Measurements from ENCODE around the gene PRR29.

PRR29 gene

DNA sequence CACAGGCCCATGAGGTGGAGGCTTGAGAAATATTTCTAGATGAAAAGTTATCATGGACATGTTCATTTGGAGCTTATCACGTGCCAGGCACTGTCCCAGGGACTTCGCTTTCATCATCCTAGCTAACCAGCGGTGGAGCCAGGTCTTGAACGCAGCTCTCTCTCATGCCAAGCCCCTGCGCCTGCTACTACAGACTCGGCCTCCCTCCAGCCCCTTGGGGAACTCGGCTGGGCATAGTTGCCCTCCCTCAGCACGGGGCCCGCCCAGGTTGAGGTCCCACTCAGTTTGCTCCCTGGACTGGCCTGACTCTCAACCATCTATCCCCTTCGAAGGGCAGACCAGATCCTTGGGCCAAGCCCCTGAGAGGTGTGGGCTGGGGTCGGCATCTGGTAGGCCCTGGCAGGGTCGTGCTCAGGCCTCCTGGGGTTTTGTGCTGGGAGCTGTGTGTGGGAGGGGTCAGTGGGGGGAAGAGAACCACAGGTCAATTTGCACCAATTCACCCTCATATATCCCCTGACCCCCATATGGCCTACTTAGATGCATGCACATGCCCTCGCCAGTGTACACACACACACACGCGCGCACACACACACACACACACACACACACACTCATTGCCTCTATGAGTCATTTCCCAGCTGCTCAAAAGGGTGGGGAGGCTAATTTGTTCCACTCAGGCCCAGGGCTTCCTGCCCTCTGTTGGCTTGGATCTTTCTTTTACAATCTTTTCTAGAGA, 13.3 kb upstream of the PRR29 start:
- no peak for TF ChIP-seq ZNF274 (IDR thresholded peaks at IDR 0.05; ENCODE audit: low read depth, low read length)
- H3K4me3 ChIP-seq (ENCODE audit: low read length) = no peak overlapping the region

DNA sequence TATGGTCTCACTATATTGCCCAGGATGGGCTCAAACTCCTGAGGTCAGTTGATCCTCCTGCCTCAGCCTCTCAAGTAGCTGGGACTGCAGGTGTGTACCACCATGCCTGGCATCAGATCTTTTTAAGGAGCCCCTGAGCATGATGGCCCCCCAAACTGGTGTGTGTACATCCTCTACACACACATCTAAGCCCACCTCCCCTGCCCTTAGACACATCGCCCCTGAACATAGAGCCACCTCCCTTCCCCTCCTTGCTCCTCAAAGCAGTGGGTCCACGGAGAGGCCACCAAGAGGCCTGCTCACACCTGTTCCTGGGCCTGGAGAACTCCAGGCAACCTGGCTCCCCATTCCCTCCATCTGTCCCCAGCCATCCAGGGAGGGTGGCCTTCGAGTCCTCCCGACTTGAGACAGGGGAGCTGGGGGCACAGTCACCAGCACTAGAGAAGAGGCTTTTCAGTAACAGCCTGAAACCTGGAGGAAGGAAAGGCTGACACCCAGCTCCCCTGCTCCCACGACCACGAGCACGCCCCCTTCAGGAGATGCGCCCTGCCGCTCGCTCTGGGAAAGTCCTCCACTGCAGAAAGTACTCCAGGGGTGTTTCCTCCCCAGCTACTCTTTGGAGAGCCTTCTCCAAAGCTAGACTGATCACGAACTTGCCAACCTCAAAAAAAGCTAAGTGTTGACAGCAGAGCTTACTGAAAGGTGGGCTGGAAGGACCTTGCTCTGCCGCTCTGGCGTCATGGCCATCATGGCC, 12.6 kb upstream of the PRR29 start:
- no peak for TF ChIP-seq ZNF274 (IDR thresholded peaks at IDR 0.05; ENCODE audit: low read depth, low read length)
- H3K4me3 ChIP-seq (ENCODE audit: low read length) = no peak overlapping the region

DNA sequence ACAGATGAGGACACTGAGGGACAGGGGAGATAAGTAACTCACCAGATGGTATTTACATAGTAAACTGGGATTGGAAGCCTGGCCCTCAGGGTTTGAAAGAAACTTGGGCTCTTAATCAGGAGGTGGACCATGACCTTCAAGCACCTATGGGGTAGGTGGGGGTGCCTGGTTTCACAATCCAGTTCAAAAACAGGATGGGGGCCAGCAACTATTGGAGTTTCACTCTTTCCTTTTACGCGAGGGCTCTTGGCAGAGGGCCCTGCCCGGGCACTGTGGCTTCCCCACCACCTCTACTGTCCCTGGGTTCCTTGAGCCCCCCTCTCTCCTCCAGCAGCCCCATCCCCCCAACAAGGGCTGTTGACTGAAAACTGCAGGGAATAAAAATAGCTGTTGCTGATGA, 11.3 kb upstream of the PRR29 start:
- no peak for TF ChIP-seq ZNF274 (IDR thresholded peaks at IDR 0.05; ENCODE audit: low read depth, low read length)
- H3K4me3 ChIP-seq (ENCODE audit: low read length) = no peak overlapping the region

DNA sequence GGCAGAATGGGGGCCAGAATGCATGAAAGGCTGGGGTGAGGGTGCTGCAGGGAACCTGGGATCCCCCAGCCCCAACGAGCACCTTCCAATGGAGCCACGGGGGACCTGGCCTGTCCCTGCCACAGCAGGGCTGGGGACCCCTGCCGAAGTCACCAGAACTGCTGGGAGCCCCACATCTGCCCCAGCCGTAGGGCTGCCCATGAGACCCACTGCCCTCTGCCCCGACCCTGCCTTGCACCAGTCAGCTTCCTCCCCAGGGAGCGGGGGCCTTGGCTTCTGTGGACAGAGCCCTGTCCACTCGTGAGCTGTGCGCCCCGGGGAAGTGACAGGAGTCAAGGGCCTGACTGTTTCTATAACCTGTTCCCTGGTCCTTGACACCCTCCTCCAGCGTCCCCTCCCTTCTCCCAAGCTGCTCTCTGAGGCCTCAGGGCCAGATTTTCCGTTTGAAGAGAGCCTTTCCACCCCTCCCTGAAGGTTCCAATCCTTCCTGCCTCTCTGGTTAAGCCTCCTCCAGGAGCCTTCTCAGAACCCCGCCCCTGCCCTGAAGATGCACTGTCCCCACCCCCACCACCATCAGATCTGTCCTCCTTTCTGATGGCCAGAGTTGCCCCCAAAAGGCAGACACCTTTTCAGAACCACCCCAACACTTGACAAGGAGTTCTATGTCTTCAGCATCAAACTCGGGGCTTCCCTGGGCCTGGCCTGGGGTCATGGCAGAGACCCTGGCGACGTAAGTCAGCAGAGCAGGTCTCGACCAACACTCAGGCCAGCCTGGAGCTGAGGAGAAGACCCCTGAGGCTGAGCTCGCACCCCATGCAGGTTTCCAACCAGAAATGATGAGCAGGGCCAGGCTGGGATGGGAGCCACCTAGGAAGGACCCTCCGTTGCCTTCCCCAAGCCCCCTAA, 10.7 kb upstream of the PRR29 start:
- TF ChIP-seq ZNF274 (IDR thresholded peaks at IDR 0.05; ENCODE audit: low read depth, low read length) = no peak
- no peak overlapping the region for H3K4me3 ChIP-seq (ENCODE audit: low read length)

DNA sequence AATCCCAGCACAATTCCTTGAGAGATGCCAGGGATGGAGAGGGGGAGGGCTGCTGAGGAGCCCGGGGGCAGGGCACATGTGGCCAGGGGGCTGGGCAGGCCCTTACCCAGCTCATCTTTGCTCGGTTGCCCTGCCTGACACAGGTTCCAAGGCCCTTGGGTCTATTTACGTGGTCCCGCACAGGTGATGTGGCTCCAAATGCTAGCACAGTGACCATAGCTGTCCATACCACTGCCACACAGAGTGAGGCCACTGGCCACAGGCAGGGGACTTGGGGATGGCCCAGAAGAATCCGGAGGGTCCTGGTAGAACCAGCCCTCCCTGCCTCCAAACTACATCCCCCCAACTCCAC, 10.0 kb upstream of the PRR29 start:
- H3K4me3 ChIP-seq (ENCODE audit: low read length) = no peak overlapping the region
- TF ChIP-seq ZNF274 (IDR thresholded peaks at IDR 0.05; ENCODE audit: low read depth, low read length) = no peak

DNA sequence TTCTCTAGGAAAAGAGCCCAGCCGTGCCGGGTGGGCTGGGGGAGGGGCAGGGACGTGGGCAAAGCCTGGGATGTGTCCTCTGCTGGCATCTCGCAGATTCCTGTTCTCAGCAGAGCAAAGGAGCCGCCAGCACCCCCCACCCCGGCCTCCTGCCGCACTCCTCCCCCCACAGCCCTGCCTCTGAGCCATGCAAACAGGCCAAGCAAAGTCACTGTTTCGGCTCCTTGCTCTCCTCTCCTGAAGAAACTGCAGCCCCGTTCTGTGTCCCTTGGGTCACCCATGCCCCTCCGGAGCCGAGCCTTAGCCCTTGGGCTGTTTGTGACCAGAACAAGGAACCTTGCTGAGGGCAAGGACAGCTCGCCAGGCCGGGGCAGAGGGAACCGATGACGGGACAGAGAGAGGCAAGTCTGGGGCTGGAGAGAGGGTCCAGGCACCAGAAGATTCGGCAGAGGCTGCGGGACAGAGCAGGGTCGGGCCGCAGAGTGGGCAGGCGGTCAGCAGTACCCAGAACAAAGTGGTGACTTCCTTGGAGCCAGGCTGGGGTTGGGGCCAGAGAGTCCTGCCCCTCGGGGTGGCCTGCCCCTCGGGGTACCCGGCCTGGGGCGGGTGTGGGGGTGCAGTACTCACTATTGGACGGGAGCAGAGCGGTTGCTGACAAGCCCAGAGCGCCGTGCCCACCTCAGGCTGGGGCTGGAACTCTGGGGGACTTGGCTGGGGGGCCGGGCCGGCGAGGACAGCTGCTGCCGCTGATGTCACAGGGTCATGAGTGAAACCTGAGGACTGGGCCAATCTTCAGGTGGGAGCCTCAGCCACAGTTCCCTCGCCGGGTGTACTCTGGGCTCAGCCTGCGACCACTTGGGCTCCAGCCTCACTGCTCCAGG, 9.2 kb upstream of the PRR29 start:
- H3K4me3 ChIP-seq (ENCODE audit: low read length) = no peak overlapping the region
- TF ChIP-seq ZNF274 (IDR thresholded peaks at IDR 0.05; ENCODE audit: low read depth, low read length) = no peak

DNA sequence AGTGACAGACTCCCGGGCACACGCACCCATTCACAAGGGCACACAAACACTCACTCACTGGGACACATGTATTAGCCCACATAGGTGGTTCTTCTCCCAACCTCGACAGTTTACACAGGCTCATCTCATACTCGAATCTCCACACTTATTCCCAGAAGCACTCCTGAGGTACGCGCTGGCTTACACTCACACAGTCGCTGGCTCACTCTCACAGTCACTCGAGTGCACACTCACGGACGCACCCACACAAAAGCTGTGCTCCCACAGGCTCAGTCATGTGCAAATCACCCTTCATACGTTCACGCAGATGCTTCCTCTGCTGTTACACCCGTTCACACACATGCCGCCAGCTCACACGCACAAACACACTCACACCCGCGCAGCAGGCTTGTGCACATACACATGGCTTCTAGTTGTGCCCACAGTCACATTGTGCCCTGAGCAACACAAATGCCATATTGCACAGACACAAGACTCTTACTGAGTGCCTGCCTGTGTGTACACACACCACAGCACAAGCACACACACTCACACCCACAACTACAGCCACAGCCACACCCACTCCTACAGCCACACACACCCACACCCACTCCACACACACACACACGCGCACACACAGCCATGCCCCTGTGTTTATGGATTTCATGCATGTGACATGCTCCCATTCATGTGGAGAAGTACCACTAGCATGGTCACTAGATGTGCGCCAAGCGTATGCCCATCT, 8.4 kb upstream of the PRR29 start:
- no peak for TF ChIP-seq ZNF274 (IDR thresholded peaks at IDR 0.05; ENCODE audit: low read depth, low read length)
- H3K4me3 ChIP-seq (ENCODE audit: low read length) = no peak overlapping the region

DNA sequence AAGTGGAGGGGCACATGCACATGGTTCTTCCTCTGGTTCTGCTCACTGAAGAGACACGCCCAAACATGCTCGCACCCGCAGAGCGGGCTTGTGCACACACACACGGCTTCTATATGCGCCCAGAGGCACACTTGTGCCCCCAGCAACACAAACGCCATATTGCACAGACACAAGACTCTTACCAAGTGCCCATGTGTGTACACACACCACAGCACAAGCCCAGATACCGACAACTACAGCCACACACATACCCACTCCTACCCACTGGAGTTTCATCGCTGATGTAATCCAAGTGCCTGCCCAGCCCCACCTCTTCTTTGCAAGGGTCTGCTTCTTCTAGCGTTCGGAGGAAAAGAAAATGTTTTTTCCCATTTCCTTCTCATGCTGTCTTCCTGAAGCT, 6.5 kb upstream of the PRR29 start:
- TF ChIP-seq ZNF274 (IDR thresholded peaks at IDR 0.05; ENCODE audit: low read depth, low read length) = no peak
- no peak overlapping the region for H3K4me3 ChIP-seq (ENCODE audit: low read length)

DNA sequence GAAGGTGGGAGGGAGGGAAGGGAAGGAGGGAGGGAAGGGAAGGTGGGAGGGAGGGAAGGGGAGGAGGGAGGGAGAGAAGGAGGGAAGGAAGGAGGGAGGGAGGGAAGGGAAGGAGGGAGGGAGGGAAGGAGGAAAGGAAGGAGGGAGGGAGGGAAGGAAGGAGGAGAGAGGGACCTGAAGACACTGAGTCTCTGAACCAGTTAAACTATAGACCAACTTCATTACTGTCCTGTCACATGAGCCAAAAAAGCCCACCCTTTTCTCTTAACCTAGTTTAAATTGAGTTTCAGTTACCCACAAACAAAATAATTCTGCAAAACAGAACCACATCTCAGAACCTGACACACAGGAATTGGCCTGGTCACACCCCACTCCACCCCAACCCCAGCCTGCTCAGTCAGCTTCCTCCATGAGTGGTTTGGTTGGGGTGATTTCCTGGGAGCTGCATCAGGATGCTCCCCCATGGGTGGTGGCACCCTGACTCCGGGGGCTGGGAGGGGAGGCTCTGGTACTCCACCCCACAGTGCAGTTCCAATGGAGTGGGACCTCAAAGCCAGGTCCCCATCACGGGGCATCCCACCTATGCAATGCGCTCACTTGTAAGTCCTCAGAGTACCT, 4.7 kb upstream of the PRR29 start:
- no peak for TF ChIP-seq ZNF274 (IDR thresholded peaks at IDR 0.05; ENCODE audit: low read depth, low read length)
- H3K4me3 ChIP-seq (ENCODE audit: low read length) = no peak overlapping the region

DNA sequence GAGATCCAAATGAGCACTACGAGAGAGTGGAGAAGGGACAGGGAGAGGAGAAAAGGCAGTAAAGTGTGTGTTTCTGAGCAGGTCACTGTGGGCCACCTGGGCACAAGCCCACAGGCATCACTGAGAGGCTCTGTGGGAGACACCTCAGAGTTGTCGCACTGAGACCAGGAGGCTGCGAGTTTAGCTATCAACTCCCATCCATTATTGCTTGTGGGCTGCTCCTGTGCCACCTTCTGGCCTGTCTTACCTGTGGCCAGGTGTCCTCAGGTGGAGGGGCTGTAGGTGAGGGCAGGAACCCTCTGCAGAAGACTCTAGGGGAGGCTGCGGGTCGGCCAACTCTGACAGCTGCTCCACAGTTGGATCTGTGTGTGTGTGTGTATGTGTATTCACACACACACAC, 2.5 kb upstream of the PRR29 start:
- no peak for TF ChIP-seq ZNF274 (IDR thresholded peaks at IDR 0.05; ENCODE audit: low read depth, low read length)
- no peak overlapping the region for H3K4me3 ChIP-seq (ENCODE audit: low read length)

DNA sequence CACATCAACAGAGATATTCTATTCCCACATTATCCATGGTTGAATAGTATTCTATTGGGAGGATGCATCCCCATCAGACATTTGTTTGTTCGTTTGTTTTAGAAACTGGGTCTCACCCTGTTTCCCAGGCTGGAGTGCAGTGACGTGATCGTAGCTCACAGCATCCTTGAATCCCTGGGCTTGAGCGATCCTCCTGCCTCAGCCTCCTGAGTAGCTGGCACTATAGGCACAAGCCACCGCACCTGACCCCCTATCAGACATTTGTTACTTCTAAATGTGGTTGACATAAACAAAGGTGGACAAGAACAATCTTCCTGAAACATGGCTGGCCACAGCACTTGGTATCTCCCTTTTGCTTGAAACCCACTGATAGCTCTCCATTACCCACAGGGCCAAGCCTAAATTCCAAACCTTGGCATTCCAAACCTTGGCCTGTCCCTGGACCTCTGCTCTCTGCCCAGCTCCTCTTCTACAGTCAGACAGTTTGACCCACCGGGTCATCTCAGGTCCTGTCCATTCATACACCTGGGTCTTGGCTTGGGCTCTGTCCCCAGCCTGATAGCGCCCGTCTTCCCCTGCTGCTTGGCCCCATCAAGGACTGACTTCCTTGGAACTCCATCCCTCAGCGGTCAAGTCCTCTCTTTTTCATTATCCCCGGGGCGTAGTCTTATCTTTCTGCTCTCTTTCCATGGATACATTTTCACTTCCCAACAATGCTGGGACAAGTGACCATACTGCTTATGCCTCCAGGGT, 1.5 kb upstream of the PRR29 start:
- no peak overlapping the region for H3K4me3 ChIP-seq (ENCODE audit: low read length)
- TF ChIP-seq ZNF274 (IDR thresholded peaks at IDR 0.05; ENCODE audit: low read depth, low read length) = no peak

All from GM08714 (cell line).